ENCODE data around the gene CFAP92.

The CFAP92 gene

GRCh38 chr3:128973988-128974564 is 19.8 kb downstream of the CFAP92 start:
- no peak for TF ChIP-seq CTCF (IDR thresholded peaks at IDR 0.05; ENCODE audit: extremely low read depth, missing control alignments)
- no peak for DNase-seq (ENCODE audit: low spot score)

- no peak for DNase-seq (ENCODE audit: low spot score)
These were observed 22.3 kb downstream of the CFAP92 start for GRCh38 chr3:128971421-128972100.

GRCh38 chr3:128970740-128971047 is 23.2 kb downstream of the CFAP92 start:
- no peak for TF ChIP-seq CTCF (IDR thresholded peaks at IDR 0.05; ENCODE audit: extremely low read depth, missing control alignments)
- DNase-seq (ENCODE audit: low spot score): no peak

More at GRCh38 chr3:128971421-128972100, 22.3 kb downstream of the CFAP92 start:
- no peak for TF ChIP-seq CTCF (IDR thresholded peaks at IDR 0.05; ENCODE audit: extremely low read depth, missing control alignments)

GRCh38 chr3:128969993-128970739 is 23.7 kb downstream of the CFAP92 start:
- peak; percentile 93 for TF ChIP-seq CTCF (IDR thresholded peaks at IDR 0.05; ENCODE audit: extremely low read depth, missing control alignments)
- DNase-seq (ENCODE audit: low spot score): peak; percentile 65

GRCh38 chr3:128967748-128968355 is 26.0 kb downstream of the CFAP92 start:
- DNase-seq (ENCODE audit: low spot score): no peak
- TF ChIP-seq CTCF (IDR thresholded peaks at IDR 0.05; ENCODE audit: extremely low read depth, missing control alignments): no peak

GRCh38 chr3:128965818-128966217 is 28.1 kb downstream of the CFAP92 start:
- no peak for DNase-seq (ENCODE audit: low spot score)
- no peak for TF ChIP-seq CTCF (IDR thresholded peaks at IDR 0.05; ENCODE audit: extremely low read depth, missing control alignments)

- TF ChIP-seq CTCF (IDR thresholded peaks at IDR 0.05; ENCODE audit: extremely low read depth, missing control alignments): no peak
- DNase-seq (ENCODE audit: low spot score): no peak
These were observed 28.6 kb downstream of the CFAP92 start for GRCh38 chr3:128965280-128965679.
